ENCODE results near the gene EP400. TPM values are rescaled to one million over a fixed set of nuclear protein-coding genes. Genes with fewer than 3 reads are reported as not detected.

EP400 gene
- total and polyA plus RNA-seq, 2 of the 13 experiments (the other 11 are each of a cell fraction or from before 2014, with no cell fraction given), result 4.9 to 5.0 TPM

GRCh38 chr12:132084621-132085290, 135.0 kb downstream of the EP400 start (continued):
- TF ChIP-seq ZBTB40 (IDR thresholded peaks at IDR 0.05) (no peak), ZBTB40 (CRISPR knock-in tag; IDR thresholded peaks at IDR 0.05) (peak; percentile 52; the same call in 1 of the 2 replicates), HNF4G (IDR thresholded peaks at IDR 0.05; ENCODE audit: borderline replicate concordance, low read depth, low read length) (no peak), HNF4G (CRISPR knock-in tag; IDR thresholded peaks at IDR 0.05; ENCODE audit: borderline replicate concordance, low read depth) (peak; percentile 54; the same call in 1 of the 2 replicates), NCOA2 (CRISPR knock-in tag; IDR thresholded peaks at IDR 0.05) (peak; percentile 34), ZBTB10 (CRISPR knock-in tag; IDR thresholded peaks at IDR 0.05; ENCODE audit: borderline replicate concordance) (0 out of 2 replicates have a peak, but pooled peaks have one; percentile 50), ZNF121 (CRISPR knock-in tag; IDR thresholded peaks at IDR 0.05) (0 out of 2 replicates have a peak, but pooled peaks have one; percentile 45), ISX (CRISPR knock-in tag; conservative IDR thresholded peaks at IDR 0.05) (no peak), NR2F1 (CRISPR knock-in tag; IDR thresholded peaks at IDR 0.05) (peak; percentile 97 to 98), ZNF331 (CRISPR knock-in tag; IDR thresholded peaks at IDR 0.05) (peak; percentile 71), ZNF556 (CRISPR knock-in tag; IDR thresholded peaks at IDR 0.05; ENCODE audit: borderline replicate concordance) (no peak), ZKSCAN1 (IDR thresholded peaks at IDR 0.05; ENCODE audit: low read length) (peak; percentile 76), KMT2B (CRISPR knock-in tag; IDR thresholded peaks at IDR 0.05) (peak; percentile 57; the same call in 1 of the 2 replicates)
